ENCODE measurements around the gene CDCA3.

CDCA3 gene

DNA sequence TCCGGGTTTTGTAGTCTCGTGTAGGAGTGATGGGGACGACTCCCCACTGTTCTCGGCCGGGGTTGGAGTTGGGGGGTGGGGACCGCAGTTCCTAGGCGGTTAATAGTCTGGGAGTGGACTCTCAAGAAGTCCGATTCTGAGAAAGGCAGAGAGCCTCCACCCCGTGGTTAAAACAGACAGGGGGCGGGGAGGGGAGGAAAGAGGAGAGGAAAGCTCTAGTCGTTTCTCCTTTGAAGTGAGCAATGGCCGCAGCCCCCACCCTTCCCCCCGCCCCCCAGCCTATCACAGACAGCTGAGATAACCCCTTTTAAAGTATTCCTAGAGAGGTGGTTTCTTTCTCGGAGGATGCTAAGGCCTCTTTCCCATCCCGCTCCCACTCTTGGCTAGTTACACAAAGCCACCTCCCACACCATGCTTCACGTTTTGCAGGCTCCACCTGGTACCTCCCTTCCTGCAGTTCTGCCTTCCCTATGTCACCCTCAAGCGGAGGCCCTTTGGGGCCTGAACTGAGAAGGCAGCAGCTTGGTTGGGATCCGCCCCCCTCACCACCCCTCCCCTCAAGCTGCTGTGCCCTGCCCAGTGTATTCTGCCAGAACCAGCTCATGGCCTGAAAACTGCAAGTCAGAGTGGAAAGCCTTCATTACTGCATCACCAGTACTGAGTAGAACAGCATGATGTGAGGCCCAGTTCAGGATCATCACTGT lies 1.7 kb upstream of the CDCA3 start:
- no peak for DNase-seq (ENCODE audit: low read depth)

DNA sequence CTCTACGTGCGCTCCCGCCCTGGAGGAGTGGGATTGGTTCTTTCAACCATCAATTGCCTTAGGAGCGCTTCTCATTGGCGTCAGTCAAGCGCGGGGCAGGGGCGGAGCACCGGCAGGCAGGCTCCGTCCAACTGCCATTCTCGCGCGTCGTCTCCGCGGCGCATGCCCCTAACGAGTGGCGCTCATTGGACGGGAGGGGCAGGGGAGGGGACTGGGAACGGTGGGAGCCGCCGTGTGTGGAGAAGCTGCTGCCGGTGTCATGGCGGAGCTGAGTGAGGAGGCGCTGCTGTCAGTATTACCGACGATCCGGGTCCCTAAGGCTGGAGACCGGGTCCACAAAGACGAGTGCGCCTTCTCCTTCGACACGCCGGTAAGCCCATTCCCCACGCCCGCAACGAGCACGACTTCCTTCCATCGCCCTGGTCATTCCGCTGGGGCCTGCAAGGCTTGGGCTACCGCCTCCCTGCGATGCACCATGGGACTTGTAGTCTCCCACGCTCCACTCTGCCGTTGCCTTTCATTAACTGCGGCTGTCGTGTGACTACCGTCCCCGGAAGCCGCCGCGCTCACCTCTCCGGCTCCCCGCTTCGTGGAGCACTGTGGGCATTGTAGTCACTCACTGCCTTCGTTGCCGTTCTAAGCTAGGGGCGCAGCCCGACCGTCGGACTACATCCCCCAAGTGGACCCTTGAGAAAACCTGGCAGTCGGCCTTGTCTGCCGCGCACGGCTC lies 1.0 kb upstream of the CDCA3 start, which contains the start of gene USP5:
Gene USP5, plus strand, starts transcription at position 230 of the 730 bp plus-strand sequence. Its CDS starts 30 bp downstream, at position 260.
- peak; percentile 99 for DNase-seq (ENCODE audit: low read depth)

GRCh38 chr12:6850796-6851152 lies 312 bp downstream of the CDCA3 start:
- DNase-seq (ENCODE audit: low read depth): no peak

GRCh38 chr12:6849976-6850560 lies 1.0 kb downstream of the CDCA3 start:
- no peak for DNase-seq (ENCODE audit: low read depth)

GRCh38 chr12:6849427-6849826 lies 1.7 kb downstream of the CDCA3 start:
- DNase-seq (ENCODE audit: low read depth): no peak

DNA sequence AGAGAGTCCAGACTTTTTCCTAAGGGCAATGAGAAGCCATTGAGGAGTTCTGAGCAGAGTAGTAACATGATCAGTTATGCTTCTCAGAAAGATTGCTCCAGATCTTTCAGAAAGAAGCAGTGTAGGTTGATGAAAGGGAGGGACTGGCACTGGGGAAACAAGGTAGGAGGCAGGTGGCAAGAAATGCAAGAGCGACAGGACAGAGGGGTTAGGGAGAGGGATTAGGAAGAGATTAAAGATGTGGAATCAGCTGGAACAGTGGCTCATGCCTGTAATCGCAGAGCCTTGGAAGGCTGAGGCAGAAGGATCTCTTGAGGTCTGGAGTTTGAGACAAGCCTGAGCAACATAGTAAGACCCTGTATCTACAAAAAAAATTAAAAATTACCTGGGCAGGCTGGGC lies 3.4 kb downstream of the CDCA3 start:
- DNase-seq (ENCODE audit: low read depth): no peak

GRCh38 chr12:6846316-6846869 lies 4.7 kb downstream of the CDCA3 start:
- DNase-seq (ENCODE audit: low read depth): no peak

- DNase-seq (ENCODE audit: low read depth): no peak
These were observed 5.7 kb downstream of the CDCA3 start for GRCh38 chr12:6845395-6845794.

GRCh38 chr12:6843118-6843902 lies 7.8 kb downstream of the CDCA3 start:
- no peak for DNase-seq (ENCODE audit: low read depth)

DNA sequence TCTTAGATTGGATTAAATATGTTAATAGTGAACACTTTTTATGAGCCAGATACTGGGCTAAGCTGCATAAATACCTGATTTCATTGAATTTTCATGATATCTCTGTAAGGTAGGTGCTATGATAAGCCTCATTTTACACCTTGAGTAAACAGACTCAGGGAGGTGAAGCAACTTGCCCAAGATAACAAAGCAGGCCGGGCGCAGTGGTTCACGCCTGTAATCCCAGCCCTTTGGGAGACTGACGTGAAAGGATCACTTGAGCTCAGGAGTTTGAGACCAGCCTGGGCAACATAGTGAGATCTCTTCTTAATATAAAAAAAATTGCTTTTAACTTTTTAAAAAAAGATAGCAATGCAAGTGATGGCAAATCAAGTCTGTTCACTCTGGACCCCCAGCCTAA lies 9.0 kb downstream of the CDCA3 start:
- no peak for DNase-seq (ENCODE audit: low read depth)

GRCh38 chr12:6840761-6841515 lies 10.1 kb downstream of the CDCA3 start, which contains the start of gene GNB3:
Gene GNB3, plus strand, starts transcription at chr12:6840925. Its CDS starts 363 bp downstream, at chr12:6841288.
- no peak for DNase-seq (ENCODE audit: low read depth)

GRCh38 chr12:6840330-6840729 lies 10.8 kb downstream of the CDCA3 start:
- no peak for DNase-seq (ENCODE audit: low read depth)

DNA sequence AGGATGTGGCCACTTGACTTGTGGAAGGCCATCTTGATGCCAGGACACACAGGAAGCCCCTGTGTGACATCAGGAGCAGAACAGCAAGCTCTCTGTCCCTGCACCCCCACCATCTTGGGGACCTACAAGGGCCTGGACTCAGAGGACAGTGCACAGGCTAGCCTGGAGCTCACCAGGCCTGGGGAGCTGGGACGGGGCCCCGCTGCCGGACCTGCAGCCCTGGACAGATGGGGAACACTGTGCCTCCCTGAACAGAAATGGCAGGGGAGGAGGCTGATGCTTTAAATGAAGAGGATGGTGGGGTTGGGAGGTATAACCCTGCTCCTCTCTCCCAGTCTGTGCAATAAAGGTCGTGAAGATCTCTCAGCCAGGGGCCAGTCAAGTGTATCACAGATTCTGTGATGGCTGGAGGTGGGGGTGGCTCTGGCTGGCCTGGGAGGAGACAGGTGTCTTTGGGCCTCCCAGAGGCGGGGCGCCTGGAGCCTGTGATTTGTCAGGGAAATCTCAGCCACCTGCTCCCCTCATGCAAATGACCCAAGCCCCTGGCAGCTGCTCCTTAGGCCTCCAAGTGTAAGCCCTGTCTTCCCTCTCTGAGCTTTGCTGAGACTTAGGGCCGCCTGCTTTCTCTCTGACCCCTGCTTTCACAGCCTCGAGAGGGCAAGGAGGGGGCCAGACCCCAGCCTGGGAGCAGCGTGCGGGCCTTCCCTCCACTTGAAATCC lies 11.4 kb downstream of the CDCA3 start:
- DNase-seq (ENCODE audit: low read depth): no peak

- DNase-seq (ENCODE audit: low read depth): no peak
These were observed 12.2 kb downstream of the CDCA3 start for GRCh38 chr12:6838854-6839253.

DNA sequence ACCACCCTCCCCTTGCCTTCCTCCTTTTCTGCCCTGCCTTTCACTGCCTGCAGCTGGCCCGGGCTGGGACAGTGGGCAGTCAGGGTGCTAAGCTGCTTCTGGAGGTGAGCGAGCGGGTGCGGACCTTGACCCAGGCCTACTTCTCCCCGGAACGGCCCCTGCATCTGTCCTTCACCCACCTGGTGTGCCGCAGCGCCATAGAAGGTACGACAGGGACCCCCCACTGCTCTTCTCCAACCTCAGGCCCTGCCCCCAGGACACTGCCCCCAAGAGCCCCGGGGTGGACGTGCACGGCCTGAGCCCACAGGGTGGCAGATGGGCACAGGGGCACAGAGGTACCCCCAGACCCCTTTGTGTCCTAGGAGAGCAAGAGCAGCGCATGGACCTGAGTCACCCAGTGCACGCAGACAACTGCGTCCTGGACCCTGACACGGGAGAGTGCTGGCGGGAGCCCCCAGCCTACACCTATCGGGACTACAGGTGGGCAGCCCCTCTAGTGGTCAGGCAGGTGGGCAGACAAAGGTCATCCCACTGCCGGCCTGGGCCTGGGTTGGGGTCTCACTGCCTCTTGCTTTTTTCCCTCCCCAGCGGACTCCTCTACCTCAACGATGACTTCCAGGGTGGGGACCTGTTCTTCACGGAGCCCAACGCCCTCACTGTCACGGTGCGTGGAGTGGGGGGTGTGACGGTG lies 13.6 kb downstream of the CDCA3 start:
- DNase-seq (ENCODE audit: low read depth): no peak

DNA sequence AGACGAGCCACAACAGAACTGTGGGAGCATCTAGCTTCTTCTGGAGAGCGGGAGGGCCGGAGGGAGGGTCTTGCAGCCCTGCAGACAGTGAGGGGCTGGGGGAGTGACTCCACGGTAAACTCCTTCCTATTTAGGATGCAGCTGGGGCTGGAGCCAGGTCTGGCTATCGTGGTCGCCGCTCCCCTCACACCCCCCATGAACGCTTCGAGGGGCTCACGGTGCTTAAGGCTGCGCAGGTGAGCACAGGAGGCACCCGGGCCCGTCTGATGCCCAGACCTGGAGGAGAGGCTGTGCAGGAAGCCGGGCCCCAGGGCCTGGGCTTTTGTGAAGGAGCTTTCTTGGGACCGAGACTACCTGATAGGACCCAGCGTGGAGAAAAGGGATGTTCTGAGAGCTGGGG lies 14.2 kb downstream of the CDCA3 start:
- no peak for DNase-seq (ENCODE audit: low read depth)

- DNase-seq (ENCODE audit: low read depth): no peak
These were observed 16.2 kb downstream of the CDCA3 start for GRCh38 chr12:6834873-6835272.

- no peak for DNase-seq (ENCODE audit: low read depth)
These were observed 16.8 kb downstream of the CDCA3 start for GRCh38 chr12:6834254-6834653.

DNA sequence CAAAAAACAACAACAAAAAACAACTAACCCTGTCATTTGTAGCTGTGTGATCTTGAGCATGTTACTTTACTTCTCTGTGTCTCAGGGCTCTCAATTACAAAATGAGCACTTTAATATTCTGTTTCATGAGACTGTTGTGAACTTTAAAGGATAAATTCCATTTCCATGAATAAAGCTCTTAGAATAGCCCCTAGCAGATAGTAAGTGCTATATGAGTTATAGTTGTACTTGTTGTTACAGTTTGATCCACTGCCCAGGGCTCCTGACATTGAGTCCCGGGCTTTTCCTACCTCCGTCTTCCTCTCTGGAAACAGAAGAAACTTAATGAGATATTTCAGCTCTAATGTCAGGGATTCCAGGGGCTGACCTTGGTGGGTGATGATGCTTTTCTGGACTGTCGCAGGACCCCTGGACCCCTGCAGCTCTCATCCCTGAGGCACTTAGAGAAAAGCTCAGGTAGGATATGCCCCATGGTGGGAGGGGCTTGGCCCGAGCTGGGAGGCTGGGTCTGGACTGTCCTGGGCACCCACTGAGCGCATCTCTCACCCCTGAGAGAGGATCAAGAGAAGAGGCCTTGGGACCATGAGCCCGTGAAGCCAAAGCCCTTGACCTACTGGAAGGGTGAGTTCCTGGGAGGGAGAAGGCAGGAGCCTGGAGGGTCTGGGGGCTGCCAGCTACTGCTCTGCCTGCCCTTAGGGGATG lies 17.7 kb downstream of the CDCA3 start:
- DNase-seq (ENCODE audit: low read depth): no peak
